HepG2 (cell line): ENCODE results near the gene GPR143. TPM values are rescaled to one million over a fixed set of nuclear protein-coding genes. Genes with fewer than 3 reads are reported as not detected.
A peak's percentile ranks its signal among the peaks of the same experiment; 100 is the strongest.

ENCODE experiments used
- ATAC-seq: fragments of 200-7000 bp; cut with Tn5 transposase; 3 replicates; pipeline ENCODE4 v1.9.1; 2020; ENCODE audit warnings: mild to moderate bottlenecking, moderate library complexity
- BruUV-seq: library from RNA; stranded (reverse); fragments of 400-500 nt; replicated peaks from 2 replicates; lab custom pipeline; 2021; lab: Mats Ljungman, UMichigan
- CTCF ChIA-PET: fragments of 300-600 bp; formaldehyde crosslinking; extraction: SDS; loops from one replicate; lab custom pipeline; 2021; ENCODE audit warnings: low total read pairs, inconsistent platforms, low intra/inter-chr PET ratio; lab: Yijun Ruan, JAX
- POLR2A ChIA-PET: fragments of 350-600 bp; sonication (Branson Sonifier 250); formaldehyde crosslinking; loops from one replicate; lab custom pipeline; 2020; ENCODE audit warnings: antibody characterized with exemption, inconsistent platforms; lab: Yijun Ruan, JAX
- DNase-seq: peaks from one replicate; pipeline ENCODE4 v3.0.0-alpha.2; 2015; ENCODE audit warnings: low spot score
- FAIRE-seq: peaks from 3 replicates; lab custom pipeline; 2011; peaks lifted over from hg19 to GRCh38; lab: Jason Lieb, UNC
- H2AFZ ChIP-seq: one replicate; pipeline ENCODE4 v1.6.1; 2011; ENCODE audit warnings: low read length, inconsistent platforms
- H3K27ac ChIP-seq: fragments of 300-600 bp; 3 replicates; pipeline ENCODE4 v1.8.0; 2011; ENCODE audit warnings: mixed run types, mild to moderate bottlenecking, mixed read lengths, low read length, inconsistent platforms; ENCODE audit not compliant: insufficient read depth; ENCODE audit errors: extremely low read length
- H3K27me3 ChIP-seq, 2 experiments: fragments of 200-600 bp in 1 of 2; 2 replicates in 1 of 2; 3 replicates in 1 of 2; pipeline versions ENCODE4 v1.6.0 to v1.8.0; 2011; ENCODE audit warnings: low read length in 2 of 2, mild to moderate bottlenecking in 2 of 2, moderate library complexity in 2 of 2, inconsistent platforms in 1 of 2; ENCODE audit not compliant: insufficient read depth in 2 of 2, control insufficient read depth in 1 of 2
- H3K36me3 ChIP-seq, 2 experiments: fragments of 200-600 bp in 1 of 2; replicated peaks in 1 of 2; 2 replicates in 1 of 2; 3 replicates in 1 of 2; pipeline versions ENCODE4 v1.5.1 to v1.8.0; 2011; ENCODE audit warnings: low read length in 2 of 2, inconsistent platforms in 1 of 2; ENCODE audit not compliant: insufficient read depth in 2 of 2, control insufficient read depth in 1 of 2
- H3K4me1 ChIP-seq: 2 replicates; pipeline ENCODE4 v1.5.1; 2012; ENCODE audit warnings: low read length, inconsistent platforms; ENCODE audit not compliant: insufficient read depth
- H3K4me2 ChIP-seq: 2 replicates; pipeline ENCODE4 v1.6.0; 2011; ENCODE audit warnings: low read depth, low read length, inconsistent platforms
- H3K4me3 ChIP-seq, 3 experiments: fragments of 200-600 bp in 1 of 3; sonication (generic), shearing (Covaris generic) in 1 of 3; replicated peaks in 1 of 3; 2 replicates each; pipeline ENCODE4 v1.5.1; 2011 to 2016; ENCODE audit warnings: low read length in 3 of 3, inconsistent platforms in 2 of 3, low read depth in 2 of 3, mild to moderate bottlenecking in 2 of 3, control low read depth in 1 of 3, mixed read lengths in 1 of 3; ENCODE audit not compliant: insufficient read depth in 1 of 3
- H3K79me2 ChIP-seq: one replicate; pipeline ENCODE4 v1.6.1; 2011; ENCODE audit warnings: low read length, inconsistent platforms; ENCODE audit not compliant: insufficient read depth
- H3K9ac ChIP-seq: 2 replicates; pipeline ENCODE4 v1.6.0; 2011; ENCODE audit warnings: mild to moderate bottlenecking, low read depth, low read length, inconsistent platforms; ENCODE audit not compliant: insufficient read depth
- H3K9me3 ChIP-seq: 2 replicates; pipeline ENCODE4 v1.5.1; 2012; ENCODE audit warnings: mild to moderate bottlenecking, low read length
- H4K20me1 ChIP-seq: 2 replicates; pipeline ENCODE4 v1.6.0; 2011; ENCODE audit warnings: inconsistent platforms, mild to moderate bottlenecking, low read length, moderate library complexity; ENCODE audit not compliant: insufficient read depth
- GABPA ChIP-seq, 2 experiments: IDR thresholded peaks; 2 replicates each; pipeline ENCODE4 v1.6.1; 2011 to 2016; ENCODE audit warnings: low read depth in 2 of 2, low read length in 1 of 2, missing biosample characterization in 1 of 2, missing genetic modification characterization in 1 of 2
- KMT2B ChIP-seq: IDR thresholded peaks from 2 replicates; pipeline ENCODE4 v1.6.1; 2016; ENCODE audit warnings: missing genetic modification reagents, missing compliant biosample characterization
- MTA3 ChIP-seq: sonication (generic); formaldehyde crosslinking; IDR thresholded peaks from 2 replicates; pipeline ENCODE4 v1.4.0; 2020; ENCODE audit warnings: missing genetic modification reagents
- NFE2L2 ChIP-seq: fragments of 150-350 bp; IDR thresholded peaks from 2 replicates; pipeline ENCODE4 v1.6.1; 2014; ENCODE audit warnings: low read length
- ZBTB44 ChIP-seq: sonication (generic); formaldehyde crosslinking; IDR thresholded peaks from 2 replicates; pipeline ENCODE4 v1.4.0; 2020; ENCODE audit warnings: missing genetic modification reagents
- ZBTB49 ChIP-seq: sonication (generic); formaldehyde crosslinking; IDR thresholded peaks from 2 replicates; pipeline ENCODE4 v1.4.0; 2020; ENCODE audit warnings: missing genetic modification reagents, borderline replicate concordance
- ZNF138 ChIP-seq: sonication (generic); formaldehyde crosslinking; IDR thresholded peaks from 2 replicates; pipeline ENCODE4 v1.5.0; 2020; ENCODE audit warnings: mild to moderate bottlenecking, low read depth, missing genetic modification reagents
- ZNF572 ChIP-seq: sonication (generic); formaldehyde crosslinking; IDR thresholded peaks from 2 replicates; pipeline ENCODE4 v1.5.1; 2020; ENCODE audit warnings: mild to moderate bottlenecking, missing genetic modification reagents
- ZNF607 ChIP-seq: sonication (generic); formaldehyde crosslinking; IDR thresholded peaks from 2 replicates; pipeline ENCODE4 v1.5.1; 2020; ENCODE audit warnings: missing genetic modification reagents, mild to moderate bottlenecking, borderline replicate concordance
- WGBS: methylation state at CpG from one replicate; pipeline ENCODE4 v1.1.6; 2017; ENCODE audit warnings: low lambda C conversion rate; 5-methylcytosine and 5-hydroxymethylcytosine counted together
- in situ Hi-C: cut with HindIII; loops from 2 replicates; pipeline ENCODE4 v1.10.0; 2017; ENCODE audit warnings: low pct_unique_long_range_greater_than_20kb; ENCODE audit not compliant: extremely low pct_ligation_motif_present
- intact Hi-C: fragments of 100-400 bp; cut with micrococcal nuclease; formaldehyde crosslinking; loops from one replicate; pipeline ENCODE4 v1.10.0; 2022; ENCODE audit not compliant: unreplicated experiment
- polyA plus RNA-seq, 8 experiments: library from polyadenylated mRNA; depleted of rRNA in 3 of 8; stranded (reverse) in 7 of 8; unstranded in 1 of 8; fragments of >200 nt; fragmentation: Illumina TruSeq in 4 of 8; extraction: Trizol in 4 of 8; gene quantifications; 2 replicates each; pipeline versions ENCODE4 v1.2.1 to v1.2.3, GENCODE V29; 2011 to 2016; ENCODE audit warnings: low read depth in 4 of 8, missing spikeins in 1 of 8, mixed read lengths in 1 of 8; ENCODE audit not compliant: insufficient read depth in 1 of 8
- total RNA-seq, 5 experiments: library from RNA; depleted of rRNA; stranded (reverse); fragments of >200 nt; fragmentation: Illumina TruSeq; extraction: Trizol; gene quantifications; 2 replicates each; pipeline ENCODE4 v1.2.3, GENCODE V29; 2016; ENCODE audit warnings: low read depth in 1 of 5

GPR143 gene
- total and polyA plus RNA-seq, 2 of the 13 experiments (the other 11 are each of a cell fraction or from before 2014, with no cell fraction given) = 0.30 to 0.89 TPM

- Histone ChIP-seq H3K9me3 (no peaks in the 10 kb centered on the region), H3K27ac (no peak overlapping the region), H3K79me2 (no peaks in the 10 kb centered on the region), H3K9ac (no peak overlapping the region), H3K4me2 (no peak overlapping the region), H3K36me3 (no peaks in the 10 kb centered on the region), H3K4me3 (no peak overlapping the region), H3K4me1 (no peaks in the 10 kb centered on the region), H2AFZ (no peak overlapping the region), H3K27me3 (no peaks in the 10 kb centered on the region), H4K20me1 (no peaks in the 10 kb centered on the region)
- DNase-seq = no peak
- no TSS peak for BruUV-seq
- FAIRE-seq = no peak
- ChIA-PET POLR2A (no interaction called here), CTCF (no interaction called here)
- intact Hi-C loops = no loop called here
- TF ChIP-seq ZNF138 (CRISPR knock-in tag) (no peak), ZNF572 (no peak), KMT2B (CRISPR knock-in tag) (no peak), GABPA (IDR thresholded peaks at IDR 0.05; ENCODE audit: low read depth, low read length) (no peak), GABPA (CRISPR knock-in tag; IDR thresholded peaks at IDR 0.05; ENCODE audit: low read depth) (peak; percentile 58; the same call in 1 of the 2 replicates), ZNF607 (CRISPR knock-in tag) (no peak), ZBTB44 (CRISPR knock-in tag) (no peak), ZBTB49 (CRISPR knock-in tag) (no peak), NFE2L2 (no peak), MTA3 (CRISPR knock-in tag) (no peak)
- no peak for ATAC-seq
- 46% methylated on average over 4 of the region's 11 CpGs for WGBS
- in situ Hi-C loops = no loop called here
Observed at GRCh38 chrX:9745417-9746115, 20.1 kb downstream of the GPR143 start.
